Colonic mucosa (tissue), 4 donors: ENCODE results near the gene RALGAPA1. TPM values are rescaled to one million over a fixed set of nuclear protein-coding genes. Genes with fewer than 3 reads are reported as not detected.

Source experiments
- DNase-seq: peaks from one replicate; pipeline ENCODE4 v3.0.0-alpha.2; 2020
- H3K27ac ChIP-seq: fragments of 200-600 bp; one replicate; pipeline ENCODE4 v1.8.0; 2021
- H3K27me3 ChIP-seq: fragments of 200-600 bp; one replicate; pipeline ENCODE4 v1.8.0; 2021
- H3K36me3 ChIP-seq: fragments of 200-600 bp; one replicate; pipeline ENCODE4 v1.8.0; 2021
- H3K4me1 ChIP-seq: fragments of 200-600 bp; one replicate; pipeline ENCODE4 v1.8.0; 2021; ENCODE audit warnings: mild to moderate bottlenecking
- H3K4me3 ChIP-seq: fragments of 200-600 bp; one replicate; pipeline ENCODE4 v1.8.0; 2021
- H3K9ac ChIP-seq, 2 donors: one replicate each; pipeline ENCODE4 v1.7.0; 2013; ENCODE audit warnings: control low read depth in 2 of 2, low read depth in 2 of 2, low read length in 2 of 2
- H3K9me3 ChIP-seq: fragments of 200-600 bp; one replicate; pipeline ENCODE4 v1.8.0; 2021
- intact Hi-C: fragments of 100-400 bp; cut with DNase I; formaldehyde crosslinking; loops from one replicate; pipeline ENCODE4 v1.14.1; 2022
- total RNA-seq, 2 donors: library from RNA; stranded (reverse); fragmentation: NEBNext Ultra II Directional in 1 of 2; extraction: Animal tissue kit (Norgen Biotek cat#: 25700) in 1 of 2; gene quantifications; one replicate each; pipeline ENCODE4 v1.2.1, GENCODE V29; 2021
- TF ChIP-seq, protein P1 (sequence below): fragments of 200-600 bp; IDR thresholded peaks from one replicate; pipeline ENCODE4 v1.8.0; 2022; ENCODE audit warnings: antibody characterized with exemption, mild to moderate bottlenecking
- donor health status: healthy.
- donor health status: DM: no; HTN: no; CAD: no.
- donor health status: DM: no; HTN: no; CAD: no.

RALGAPA1 gene
- total RNA-seq, 2 donors from 2014 or later = 68.4 to 69.8 TPM

DNA sequence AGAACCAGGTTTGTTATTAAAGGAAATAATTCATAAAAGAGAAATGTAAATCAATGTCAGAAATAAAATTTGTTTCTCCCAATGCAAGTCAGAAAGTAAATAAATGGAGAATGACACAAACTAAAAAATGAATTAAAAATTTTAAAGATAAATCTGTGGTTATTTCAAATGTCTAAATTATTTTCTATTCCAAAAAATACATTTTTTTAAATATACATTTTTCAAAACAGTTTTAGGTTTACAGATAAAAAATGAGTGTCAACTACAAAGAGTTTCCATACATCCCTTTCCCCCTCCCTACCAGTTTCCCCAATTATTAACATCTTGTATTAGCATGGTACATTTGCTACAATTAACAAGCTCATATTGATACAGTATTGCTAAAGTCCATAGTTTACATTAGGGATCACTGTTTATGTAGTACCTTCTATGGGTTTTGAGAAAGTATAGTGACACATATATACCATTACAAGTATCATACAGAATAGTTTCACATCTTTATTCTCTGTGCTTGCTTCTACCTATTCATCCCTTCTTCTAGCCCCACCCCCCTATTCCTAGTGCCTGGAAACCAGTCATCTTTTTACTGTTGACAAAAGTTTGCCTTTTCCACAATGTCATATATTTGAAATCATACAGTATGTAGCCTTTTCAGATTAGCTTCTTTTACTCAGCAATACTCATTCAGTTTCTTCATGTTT lies 104.2 kb downstream of the RALGAPA1 start:
- Histone ChIP-seq H3K27ac (no peak overlapping the region), H3K9ac (no peak overlapping the region), H3K36me3 (no peaks in the 10 kb centered on the region), H3K4me1 (no peaks in the 10 kb centered on the region), H3K4me3 (no peak overlapping the region), H3K27me3 (no peaks in the 10 kb centered on the region), H3K9me3 (no peaks in the 10 kb centered on the region)
- DNase-seq = no peak
- TF ChIP-seq, protein P1, sequence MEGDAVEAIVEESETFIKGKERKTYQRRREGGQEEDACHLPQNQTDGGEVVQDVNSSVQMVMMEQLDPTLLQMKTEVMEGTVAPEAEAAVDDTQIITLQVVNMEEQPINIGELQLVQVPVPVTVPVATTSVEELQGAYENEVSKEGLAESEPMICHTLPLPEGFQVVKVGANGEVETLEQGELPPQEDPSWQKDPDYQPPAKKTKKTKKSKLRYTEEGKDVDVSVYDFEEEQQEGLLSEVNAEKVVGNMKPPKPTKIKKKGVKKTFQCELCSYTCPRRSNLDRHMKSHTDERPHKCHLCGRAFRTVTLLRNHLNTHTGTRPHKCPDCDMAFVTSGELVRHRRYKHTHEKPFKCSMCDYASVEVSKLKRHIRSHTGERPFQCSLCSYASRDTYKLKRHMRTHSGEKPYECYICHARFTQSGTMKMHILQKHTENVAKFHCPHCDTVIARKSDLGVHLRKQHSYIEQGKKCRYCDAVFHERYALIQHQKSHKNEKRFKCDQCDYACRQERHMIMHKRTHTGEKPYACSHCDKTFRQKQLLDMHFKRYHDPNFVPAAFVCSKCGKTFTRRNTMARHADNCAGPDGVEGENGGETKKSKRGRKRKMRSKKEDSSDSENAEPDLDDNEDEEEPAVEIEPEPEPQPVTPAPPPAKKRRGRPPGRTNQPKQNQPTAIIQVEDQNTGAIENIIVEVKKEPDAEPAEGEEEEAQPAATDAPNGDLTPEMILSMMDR = no peak
- intact Hi-C loops = no loop called here

DNA sequence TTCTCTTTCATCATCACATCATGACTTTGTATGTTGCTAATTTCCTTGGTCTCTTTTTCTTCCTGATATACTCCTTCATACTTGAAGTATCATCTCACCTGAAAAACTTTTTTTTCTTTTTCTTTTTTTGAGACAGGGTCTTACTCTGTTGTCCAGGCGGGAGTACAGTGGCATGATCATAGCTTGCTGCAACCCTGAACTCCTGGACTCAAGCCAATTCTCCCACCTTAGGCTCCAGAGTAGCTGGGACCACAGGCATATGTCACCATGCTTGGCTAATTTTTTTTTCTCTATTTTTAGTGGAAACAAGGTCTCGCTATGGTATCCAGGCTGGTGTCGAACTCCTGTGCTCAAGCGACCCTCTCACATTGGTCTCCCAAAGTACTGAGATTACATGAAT lies 107.6 kb downstream of the RALGAPA1 start:
- Histone ChIP-seq H3K9ac (no peak overlapping the region), H3K27ac (no peak overlapping the region), H3K4me1 (no peaks in the 10 kb centered on the region), H3K27me3 (no peaks in the 10 kb centered on the region), H3K9me3 (no peaks in the 10 kb centered on the region), H3K4me3 (no peak overlapping the region), H3K36me3 (no peaks in the 10 kb centered on the region)
- TF ChIP-seq, protein P1 = no peak
- intact Hi-C loops = no loop called here
- DNase-seq = no peak

DNA sequence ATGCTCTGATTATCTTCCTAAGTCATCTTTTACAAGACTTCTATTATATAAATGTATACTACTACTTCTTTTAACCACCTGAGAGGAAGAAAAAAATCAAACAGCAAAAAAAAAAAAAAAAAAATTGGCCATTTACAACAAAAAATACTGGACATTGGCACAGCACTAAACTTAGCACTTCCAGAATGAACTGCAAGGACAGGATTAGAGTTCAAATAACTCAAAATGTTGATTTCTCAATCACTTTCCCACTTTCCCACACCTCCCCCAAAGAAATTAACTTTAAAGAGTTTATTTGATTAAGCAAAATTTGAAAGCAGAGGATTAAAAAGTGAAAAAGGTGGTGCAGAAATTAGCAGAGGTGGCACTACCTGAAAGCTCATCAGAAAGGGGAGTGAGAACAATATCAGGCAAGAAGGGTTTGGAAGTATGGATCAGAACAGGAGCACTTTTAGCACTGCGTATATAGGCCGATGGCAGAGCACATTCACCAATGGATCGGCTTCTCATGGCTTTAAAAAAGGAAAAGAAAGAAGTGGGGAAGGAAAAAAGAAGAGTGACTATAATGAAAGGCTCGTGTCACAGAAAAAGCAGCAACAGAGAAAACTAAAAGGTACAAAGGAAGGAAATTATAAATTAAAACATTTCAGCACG lies 109.2 kb downstream of the RALGAPA1 start:
- no peak for DNase-seq
- H3K36me3 ChIP-seq = no peaks in the 10 kb centered on the region
- H3K27ac ChIP-seq = no peak overlapping the region
- TF ChIP-seq, protein P1 = no peak
- no peak overlapping the region for H3K4me3 ChIP-seq
- intact Hi-C loops = no loop called here
- H3K27me3 ChIP-seq = no peaks in the 10 kb centered on the region
- no peak overlapping the region for H3K9ac ChIP-seq
- no peaks in the 10 kb centered on the region for H3K4me1 ChIP-seq
- H3K9me3 ChIP-seq = no peaks in the 10 kb centered on the region

DNA sequence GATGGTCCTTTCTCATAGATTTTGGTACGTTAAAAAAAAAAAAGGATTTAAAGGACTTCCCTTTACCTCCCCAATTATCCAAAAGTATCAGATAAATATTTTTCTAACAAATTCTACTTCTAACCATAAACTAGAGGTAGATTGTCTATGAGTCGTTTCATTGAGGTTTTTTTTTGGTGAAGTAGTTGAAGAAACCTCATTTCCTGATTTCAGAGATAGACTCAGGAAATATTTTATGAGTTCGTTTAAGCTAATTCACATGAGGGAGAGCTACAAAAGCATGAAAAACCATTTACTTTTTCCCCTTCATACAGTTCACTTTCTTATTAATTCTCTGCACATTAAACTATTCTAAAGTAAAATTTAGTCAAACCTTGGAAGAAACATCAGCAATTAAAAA lies 112.5 kb downstream of the RALGAPA1 start:
- Histone ChIP-seq H3K9ac (no peak overlapping the region), H3K27me3 (no peaks in the 10 kb centered on the region), H3K4me1 (no peaks in the 10 kb centered on the region), H3K4me3 (no peak overlapping the region), H3K27ac (no peak overlapping the region), H3K9me3 (no peaks in the 10 kb centered on the region), H3K36me3 (no peaks in the 10 kb centered on the region)
- no peak for DNase-seq
- intact Hi-C loops = no loop called here
- TF ChIP-seq, protein P1 = no peak

DNA sequence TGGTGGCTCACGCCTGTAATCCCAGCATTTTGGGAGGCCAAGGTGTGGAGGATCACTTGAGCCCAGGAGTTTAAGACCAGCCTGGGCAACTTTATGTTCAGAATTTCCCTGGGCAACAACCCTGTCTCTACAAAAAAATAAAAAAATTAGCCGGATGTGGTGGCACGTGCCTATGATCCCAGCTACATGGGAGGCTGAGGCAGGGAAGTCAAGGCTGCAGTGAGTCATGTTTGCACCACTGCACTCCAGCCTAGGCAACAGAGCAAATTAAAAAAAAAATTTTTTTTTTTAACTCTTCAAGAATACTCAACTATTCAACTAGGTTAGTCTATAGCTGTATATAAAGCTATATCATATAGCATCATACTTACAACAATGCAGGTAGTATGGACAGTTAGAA lies 113.0 kb downstream of the RALGAPA1 start:
- intact Hi-C loops = no loop called here
- Histone ChIP-seq H3K27me3 (no peaks in the 10 kb centered on the region), H3K9me3 (no peaks in the 10 kb centered on the region), H3K9ac (no peak overlapping the region), H3K36me3 (no peaks in the 10 kb centered on the region), H3K27ac (no peak overlapping the region), H3K4me3 (no peak overlapping the region), H3K4me1 (no peaks in the 10 kb centered on the region)
- DNase-seq = no peak
- TF ChIP-seq, protein P1 = no peak
